HUDEP-2 (cell line): ENCODE results near the gene SERPINE1.

Experiments used
- DNase-seq, 76 experiments: peaks; one replicate each; lab custom pipeline; 2025; ENCODE audit not compliant: unreplicated experiment in 76 of 76; lab: John Stamatoyannopoulos, UW

The SERPINE1 gene

GRCh38 chr7:101151908-101152651 lies 25.2 kb downstream of the SERPINE1 start:
- no peak for DNase-seq

GRCh38 chr7:101153969-101154692 lies 27.2 kb downstream of the SERPINE1 start, which contains the start of gene AP1S1:
Gene AP1S1, plus strand, starts transcription at chr7:101154476. Its CDS starts 39 bp downstream, at chr7:101154515.
- DNase-seq, result peak in 75 of 76 experiments; percentile 34 to 96 (median 90)

GRCh38 chr7:101154693-101155102 lies 27.8 kb downstream of the SERPINE1 start:
- DNase-seq, result peak in 1 of 76 experiments; percentile 34

GRCh38 chr7:101155303-101155702 lies 28.4 kb downstream of the SERPINE1 start:
- DNase-seq, result no peak

GRCh38 chr7:101156277-101156676 lies 29.4 kb downstream of the SERPINE1 start:
- DNase-seq, result peak in 2 of 76 experiments; percentile 8 to 19

- no peak for DNase-seq
These were observed 30.1 kb downstream of the SERPINE1 start for GRCh38 chr7:101156866-101157589.

GRCh38 chr7:101159696-101160674 lies 33.1 kb downstream of the SERPINE1 start:
- DNase-seq, result no peak

GRCh38 chr7:101160910-101161309 lies 34.0 kb downstream of the SERPINE1 start:
- no peak for DNase-seq

- DNase-seq, result no peak
These were observed 35.0 kb downstream of the SERPINE1 start for GRCh38 chr7:101161692-101162471.

GRCh38 chr7:101162551-101163278 lies 35.8 kb downstream of the SERPINE1 start:
- DNase-seq, result peak in 63 of 76 experiments; percentile 3 to 86 (median 61)

GRCh38 chr7:101163279-101164070 lies 36.6 kb downstream of the SERPINE1 start:
- peak in 67 of 76 experiments; percentile 4 to 86 (median 62) for DNase-seq

GRCh38 chr7:101164071-101164840 lies 37.4 kb downstream of the SERPINE1 start:
- peak in 21 of 76 experiments; percentile 7 to 36 (median 15) for DNase-seq

GRCh38 chr7:101165075-101165957 lies 38.4 kb downstream of the SERPINE1 start, which contains the start of gene VGF:
Gene VGF, minus strand, starts transcription at chr7:101165569. Its CDS starts 726 bp downstream, at chr7:101164843.
- peak in 75 of 76 experiments; percentile 6 to 96 (median 90) for DNase-seq

- no peak for DNase-seq
These were observed 39.2 kb downstream of the SERPINE1 start for GRCh38 chr7:101165958-101166647.

GRCh38 chr7:101166648-101166908 lies 39.7 kb downstream of the SERPINE1 start:
- DNase-seq, result no peak
